ENCODE data around the gene MYO18B. TPM values are rescaled to one million over a fixed set of nuclear protein-coding genes. Genes with fewer than 3 reads are reported as not detected.
"Not testable (repeated sequence)": the region's sequence is repeated elsewhere in the genome, so short reads cannot be mapped to it uniquely, and the experiment has no call there.

The MYO18B gene, protein sequence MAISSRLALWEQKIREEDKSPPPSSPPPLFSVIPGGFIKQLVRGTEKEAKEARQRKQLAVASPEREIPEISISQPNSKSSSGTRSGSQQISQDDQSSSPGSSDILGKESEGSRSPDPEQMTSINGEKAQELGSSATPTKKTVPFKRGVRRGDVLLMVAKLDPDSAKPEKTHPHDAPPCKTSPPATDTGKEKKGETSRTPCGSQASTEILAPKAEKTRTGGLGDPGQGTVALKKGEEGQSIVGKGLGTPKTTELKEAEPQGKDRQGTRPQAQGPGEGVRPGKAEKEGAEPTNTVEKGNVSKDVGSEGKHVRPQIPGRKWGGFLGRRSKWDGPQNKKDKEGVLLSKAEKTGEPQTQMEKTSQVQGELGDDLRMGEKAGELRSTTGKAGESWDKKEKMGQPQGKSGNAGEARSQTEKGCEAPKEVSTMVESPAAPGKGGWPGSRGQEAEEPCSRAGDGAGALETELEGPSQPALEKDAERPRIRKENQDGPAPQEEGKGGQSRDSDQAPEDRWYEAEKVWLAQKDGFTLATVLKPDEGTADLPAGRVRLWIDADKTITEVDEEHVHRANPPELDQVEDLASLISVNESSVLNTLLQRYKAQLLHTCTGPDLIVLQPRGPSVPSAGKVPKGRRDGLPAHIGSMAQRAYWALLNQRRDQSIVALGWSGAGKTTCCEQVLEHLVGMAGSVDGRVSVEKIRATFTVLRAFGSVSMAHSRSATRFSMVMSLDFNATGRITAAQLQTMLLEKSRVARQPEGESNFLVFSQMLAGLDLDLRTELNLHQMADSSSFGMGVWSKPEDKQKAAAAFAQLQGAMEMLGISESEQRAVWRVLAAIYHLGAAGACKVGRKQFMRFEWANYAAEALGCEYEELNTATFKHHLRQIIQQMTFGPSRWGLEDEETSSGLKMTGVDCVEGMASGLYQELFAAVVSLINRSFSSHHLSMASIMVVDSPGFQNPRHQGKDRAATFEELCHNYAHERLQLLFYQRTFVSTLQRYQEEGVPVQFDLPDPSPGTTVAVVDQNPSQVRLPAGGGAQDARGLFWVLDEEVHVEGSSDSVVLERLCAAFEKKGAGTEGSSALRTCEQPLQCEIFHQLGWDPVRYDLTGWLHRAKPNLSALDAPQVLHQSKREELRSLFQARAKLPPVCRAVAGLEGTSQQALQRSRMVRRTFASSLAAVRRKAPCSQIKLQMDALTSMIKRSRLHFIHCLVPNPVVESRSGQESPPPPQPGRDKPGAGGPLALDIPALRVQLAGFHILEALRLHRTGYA (N-terminal part only)
- total RNA-seq (2014; rRNA removed; shearing (Covaris generic)), result not detected in 2 replicates

- no peak for DNase-seq (ENCODE audit: low spot score)
These were observed at the start of gene MYO18B for GRCh38 chr22:25741692-25742626. MYO18B (plus strand) TSS chr22:25742188; CDS start chr22:25761093, 18,905 bp downstream.

GRCh38 chr22:25692397-25693267 is 49.4 kb upstream of the MYO18B start:
- DNase-seq (ENCODE audit: low spot score), result no peak

DNA sequence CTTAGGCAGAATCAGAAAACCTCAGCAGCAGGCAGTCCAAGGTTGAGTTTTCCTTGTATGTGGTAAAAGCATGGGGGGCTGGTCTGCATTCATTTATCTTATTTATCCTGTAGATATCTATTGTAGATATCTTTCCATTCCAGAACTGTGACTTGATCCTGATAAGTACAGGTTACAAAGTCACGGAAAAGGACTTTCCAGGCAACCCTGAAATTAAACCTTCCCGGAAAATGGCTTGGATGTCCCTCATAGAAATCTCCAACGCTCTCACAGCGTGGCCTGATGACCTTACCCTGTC is 48.8 kb upstream of the MYO18B start:
- DNase-seq (ENCODE audit: low spot score), result no peak

- no peak for DNase-seq (ENCODE audit: low spot score)
These were observed 47.6 kb upstream of the MYO18B start for GRCh38 chr22:25694196-25694907.

DNA sequence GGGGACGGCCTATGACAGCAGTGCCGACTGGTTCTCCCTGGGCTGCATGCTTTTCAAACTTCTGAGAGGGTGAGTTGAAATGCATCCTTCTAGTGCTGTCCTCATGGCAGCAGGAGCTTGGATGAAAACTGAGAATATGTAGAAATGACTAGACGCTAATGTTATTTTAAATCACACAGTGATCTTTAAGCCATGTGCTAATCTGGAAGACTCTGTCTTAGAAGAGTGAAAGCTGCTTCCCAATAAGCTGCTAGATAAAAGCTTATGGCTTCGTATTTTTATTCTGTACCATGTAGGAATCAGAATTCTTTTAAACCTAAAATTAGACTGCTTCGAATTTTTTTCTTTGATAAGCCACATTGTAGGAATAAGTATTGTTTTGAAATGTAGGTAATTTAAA is 46.8 kb upstream of the MYO18B start:
- DNase-seq (ENCODE audit: low spot score), result no peak

- no peak for DNase-seq (ENCODE audit: low spot score)
These were observed 45.2 kb upstream of the MYO18B start for GRCh38 chr22:25696763-25697162.

GRCh38 chr22:25697181-25697664 is 44.8 kb upstream of the MYO18B start:
- no peak for DNase-seq (ENCODE audit: low spot score)

DNA sequence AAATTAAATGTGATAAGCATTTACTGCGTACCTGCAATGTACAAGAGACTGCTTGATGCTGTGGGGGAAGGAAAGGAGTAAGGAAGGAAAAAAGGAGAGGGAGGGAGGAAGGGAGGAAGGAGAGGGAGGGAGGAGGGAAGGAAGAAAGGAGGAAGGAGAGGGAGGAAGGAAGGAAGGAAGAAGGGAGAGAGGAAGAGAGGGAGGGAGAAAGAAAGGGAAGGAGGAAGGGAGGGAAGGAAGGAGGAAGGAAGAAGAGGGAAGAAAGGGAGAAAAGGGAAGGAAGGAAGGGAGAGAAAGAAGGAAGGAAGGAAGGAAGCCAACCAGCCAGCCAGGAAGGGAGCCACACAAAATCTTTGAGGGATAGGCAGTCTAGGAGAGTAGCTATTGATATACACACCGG is 44.0 kb upstream of the MYO18B start:
- DNase-seq (ENCODE audit: low spot score), result no peak

GRCh38 chr22:25698461-25698860 is 43.5 kb upstream of the MYO18B start:
- DNase-seq (ENCODE audit: low spot score), result no peak

GRCh38 chr22:25698978-25699377 is 43.0 kb upstream of the MYO18B start:
- no peak for DNase-seq (ENCODE audit: low spot score)

DNA sequence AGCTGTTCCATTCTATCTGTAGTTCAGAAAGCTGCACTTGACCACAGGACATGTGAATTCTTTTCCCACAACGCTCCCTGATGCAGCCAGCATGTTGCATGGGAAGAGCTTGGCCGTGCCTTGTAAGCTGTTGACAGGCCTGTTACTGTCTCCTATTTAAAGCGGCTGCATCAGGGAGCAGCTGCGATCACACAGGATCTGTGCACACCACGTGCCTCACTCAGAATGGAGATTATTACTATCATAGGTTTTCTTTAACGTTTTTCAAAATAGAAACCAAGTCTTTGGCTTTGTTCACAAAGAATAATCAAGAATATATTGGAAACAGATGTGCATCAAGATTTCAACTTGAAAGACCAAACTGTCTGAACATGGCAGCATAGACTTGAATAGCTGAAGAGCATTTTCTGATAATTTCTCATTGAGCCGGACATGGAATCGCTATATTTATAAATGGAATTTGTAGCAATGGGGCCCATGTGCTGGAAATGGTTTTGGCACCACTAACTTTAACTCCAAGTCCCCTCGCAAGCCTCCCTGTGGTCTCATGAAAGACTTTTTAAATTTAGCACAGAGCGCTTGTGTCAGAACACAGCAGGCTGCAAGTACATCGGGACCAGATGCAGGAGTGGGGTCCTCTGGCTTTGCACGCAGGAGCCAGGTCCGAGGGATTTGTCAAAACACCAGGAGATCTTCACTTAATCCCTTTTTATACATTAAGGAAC is 40.8 kb upstream of the MYO18B start:
- no peak for DNase-seq (ENCODE audit: low spot score)

GRCh38 chr22:25702040-25702439 is 39.9 kb upstream of the MYO18B start:
- no peak for DNase-seq (ENCODE audit: low spot score)

- DNase-seq (ENCODE audit: low spot score), result no peak
These were observed 39.3 kb upstream of the MYO18B start for GRCh38 chr22:25702571-25703167.

GRCh38 chr22:25704701-25705100 is 37.3 kb upstream of the MYO18B start:
- no peak for DNase-seq (ENCODE audit: low spot score)

GRCh38 chr22:25706197-25706596 is 35.8 kb upstream of the MYO18B start:
- DNase-seq (ENCODE audit: low spot score), result no peak

DNA sequence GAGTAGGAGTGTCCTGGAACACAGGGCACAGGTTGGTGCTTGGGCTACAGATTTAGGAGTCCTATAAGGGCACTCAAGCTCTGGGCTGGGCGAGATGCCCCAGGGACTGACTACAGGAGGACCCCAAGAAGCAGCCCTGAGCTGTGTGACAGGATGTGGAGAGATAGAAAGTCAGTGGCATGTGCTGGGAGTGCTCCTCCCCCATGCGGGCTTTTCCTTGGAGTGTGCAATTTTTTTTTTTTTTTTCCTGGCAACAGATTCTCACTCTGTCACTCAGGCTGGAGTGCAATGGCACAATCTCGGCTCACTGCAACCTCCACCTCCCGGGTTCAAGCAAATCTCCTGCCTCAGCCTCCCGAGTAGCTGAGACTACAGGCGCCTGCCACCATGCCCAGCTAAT is 33.6 kb upstream of the MYO18B start:
- DNase-seq (ENCODE audit: low spot score), result not testable (repeated sequence)

DNA sequence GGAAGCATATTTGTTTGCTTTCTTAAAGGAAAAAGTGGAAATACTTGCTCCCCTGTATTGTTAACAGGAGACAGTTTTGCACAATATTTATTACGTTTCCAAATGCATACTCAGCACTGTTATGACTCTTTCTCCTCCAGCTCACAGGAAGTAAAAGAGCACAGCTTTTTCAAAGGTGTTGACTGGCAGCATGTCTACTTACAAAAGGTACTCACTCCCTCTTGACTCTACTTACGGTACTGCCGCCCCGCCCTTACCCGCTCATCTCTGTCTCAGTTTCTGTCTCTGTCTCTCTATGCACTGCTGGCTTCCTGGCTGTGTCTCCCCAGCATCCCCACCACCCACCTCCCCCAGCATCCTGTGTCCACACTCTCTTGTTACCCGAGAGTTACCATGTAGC is 32.2 kb upstream of the MYO18B start:
- DNase-seq (ENCODE audit: low spot score), result no peak

DNA sequence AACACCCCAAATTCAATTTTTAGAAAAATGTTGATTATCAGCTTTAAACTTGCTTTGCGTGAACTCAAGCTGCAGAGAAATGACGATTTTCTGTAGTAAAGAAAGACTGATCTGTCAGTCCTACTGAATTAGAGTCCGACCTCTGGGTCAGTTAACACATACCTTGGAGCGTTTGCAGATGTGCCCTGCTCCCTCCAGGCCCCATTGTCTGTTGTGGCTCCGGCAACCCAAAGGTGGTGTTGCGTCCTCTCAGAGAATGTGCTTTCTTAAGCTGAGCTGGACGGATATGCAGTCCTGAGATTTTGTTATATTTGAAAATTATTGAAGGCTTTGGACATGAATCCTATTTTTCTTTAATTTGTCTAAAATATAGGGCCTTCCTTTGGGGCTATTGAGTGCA is 31.5 kb upstream of the MYO18B start:
- DNase-seq (ENCODE audit: low spot score), result no peak
